ENCODE results near the gene ADAMTS2.

GRCh38 chr5:179227580-179228311 lies 117.5 kb downstream of the ADAMTS2 start:
- TF ChIP-seq SP1 (IDR thresholded peaks at IDR 0.05): no peak
- no peak for TF ChIP-seq SUZ12 (IDR thresholded peaks at IDR 0.05)
- TF ChIP-seq CTBP1 (IDR thresholded peaks at IDR 0.05; ENCODE audit: borderline replicate concordance): no peak
- TF ChIP-seq BHLHE40 (IDR thresholded peaks at IDR 0.05; ENCODE audit: borderline replicate concordance): no peak
- no peak for TF ChIP-seq ARNT (IDR thresholded peaks at IDR 0.05)
- TF ChIP-seq ZNF384 (IDR thresholded peaks at IDR 0.05): no peak
- no peak for TF ChIP-seq FOXM1 (IDR thresholded peaks at IDR 0.05; ENCODE audit: borderline replicate concordance)
- TF ChIP-seq, protein P1, sequence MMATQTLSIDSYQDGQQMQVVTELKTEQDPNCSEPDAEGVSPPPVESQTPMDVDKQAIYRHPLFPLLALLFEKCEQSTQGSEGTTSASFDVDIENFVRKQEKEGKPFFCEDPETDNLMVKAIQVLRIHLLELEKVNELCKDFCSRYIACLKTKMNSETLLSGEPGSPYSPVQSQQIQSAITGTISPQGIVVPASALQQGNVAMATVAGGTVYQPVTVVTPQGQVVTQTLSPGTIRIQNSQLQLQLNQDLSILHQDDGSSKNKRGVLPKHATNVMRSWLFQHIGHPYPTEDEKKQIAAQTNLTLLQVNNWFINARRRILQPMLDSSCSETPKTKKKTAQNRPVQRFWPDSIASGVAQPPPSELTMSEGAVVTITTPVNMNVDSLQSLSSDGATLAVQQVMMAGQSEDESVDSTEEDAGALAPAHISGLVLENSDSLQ (IDR thresholded peaks at IDR 0.05): no peak
- TF ChIP-seq ELF4 (IDR thresholded peaks at IDR 0.05): no peak
